Peyer's patch (tissue), 4 donors: ENCODE results near the gene L3MBTL4.

Experiments used
- CTCF ChIP-seq, 6 experiments: fragments of 450-650 bp in 4 of 6; fragments of 200-600 bp in 2 of 6; sonication (generic) in 1 of 6; IDR thresholded peaks; one replicate each; pipeline ENCODE4 v1.5.1; 2017 to 2019; ENCODE audit warnings: antibody characterized with exemption in 6 of 6, mild to moderate bottlenecking in 3 of 6, moderate library complexity in 1 of 6
- POLR2A ChIP-seq, 2 donors: fragments of 450-650 bp; IDR thresholded peaks; one replicate each; pipeline ENCODE4 v1.5.1; 2017; ENCODE audit warnings: antibody characterized with exemption in 2 of 2, mild to moderate bottlenecking in 2 of 2, moderate library complexity in 2 of 2

DNA sequence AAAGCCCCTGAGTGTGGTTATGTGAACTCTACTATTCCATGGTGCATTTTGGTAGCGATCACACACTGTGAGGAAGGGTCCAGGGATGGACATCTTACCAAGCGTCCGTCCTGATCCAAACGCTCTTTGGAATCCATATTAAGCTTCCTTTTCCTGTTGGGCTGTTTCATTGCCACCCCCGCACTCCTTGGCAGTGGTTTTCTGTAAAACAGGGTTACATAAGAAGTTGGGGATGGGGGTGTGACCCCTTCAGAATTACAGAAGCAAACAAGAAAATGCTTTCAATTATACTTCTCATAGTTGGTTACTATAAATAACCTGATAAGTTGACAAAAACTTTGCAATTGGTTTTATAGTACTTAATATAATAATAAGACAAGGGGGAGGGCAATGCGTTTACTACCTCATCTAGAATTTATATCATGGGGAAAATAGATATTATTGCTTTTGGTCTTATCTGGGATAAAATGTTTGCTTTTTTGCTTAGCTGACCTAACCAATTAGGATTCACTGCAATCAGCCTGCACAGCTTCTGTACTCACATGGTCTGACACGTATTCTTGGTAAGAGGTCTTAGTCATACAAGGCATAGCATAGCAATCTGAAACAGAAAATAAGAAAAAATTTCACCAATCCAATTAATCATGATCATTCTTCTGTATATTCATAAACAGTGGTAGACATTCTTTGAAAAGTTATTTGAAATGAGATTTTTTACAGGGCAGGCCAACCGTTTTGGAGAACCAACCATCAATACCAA, 103.1 kb downstream of the L3MBTL4 start:
- TF ChIP-seq CTCF (IDR thresholded peaks at IDR 0.05), result no peak
- TF ChIP-seq POLR2A (IDR thresholded peaks at IDR 0.05), result no peak
